Measurements from ENCODE around the gene A4GALT.

- TF ChIP-seq POLR2A (IDR thresholded peaks at IDR 0.05; ENCODE audit: low read depth, low read length) (no peak), CTCF (IDR thresholded peaks at IDR 0.05; ENCODE audit: extremely low read depth in 1 of 2, insufficient read depth in 1 of 2, low read depth in 1 of 2, low read length in 2 of 2) (no peak), GATA2 (IDR thresholded peaks at IDR 0.05; ENCODE audit: insufficient read depth, insufficient read length, low read depth, low read length) (no peak), MAX (IDR thresholded peaks at IDR 0.05; ENCODE audit: insufficient read depth, insufficient read length) (no peak)
Observed at GRCh38 chr22:42717197-42717928, 3.3 kb downstream of the A4GALT start.
